ENCODE measurements around the gene APLP1.
"Not testable (repeated sequence)": the region's sequence is repeated elsewhere in the genome, so short reads cannot be mapped to it uniquely, and the experiment has no call there.

The APLP1 gene

GRCh38 chr19:35853038-35853756, 15.2 kb upstream of the APLP1 start:
- DNase-seq: no peak

- no peak for DNase-seq
These were observed 11.7 kb upstream of the APLP1 start, which contains the start of gene KIRREL2 for GRCh38 chr19:35856546-35857149. KIRREL2 (plus strand) TSS chr19:35856911; CDS start chr19:35857120, 209 bp downstream.

- no peak for DNase-seq
These were observed 10.1 kb upstream of the APLP1 start for GRCh38 chr19:35858311-35858710.

- DNase-seq: no peak
These were observed 9.0 kb upstream of the APLP1 start for GRCh38 chr19:35859414-35859813.

- DNase-seq: no peak
These were observed 7.9 kb upstream of the APLP1 start for GRCh38 chr19:35860436-35860817.

GRCh38 chr19:35860818-35861639, 7.3 kb upstream of the APLP1 start:
- DNase-seq: no peak

GRCh38 chr19:35861640-35862160, 6.7 kb upstream of the APLP1 start:
- DNase-seq: no peak

GRCh38 chr19:35862528-35862927, 5.8 kb upstream of the APLP1 start:
- no peak for DNase-seq

GRCh38 chr19:35863018-35863417, 5.4 kb upstream of the APLP1 start:
- no peak for DNase-seq

GRCh38 chr19:35868823-35869326, 501 bp downstream of the APLP1 start:
- no peak for DNase-seq

- DNase-seq: peak; percentile 78
These were observed 1.2 kb downstream of the APLP1 start for GRCh38 chr19:35869327-35870123.

- DNase-seq: not testable (repeated sequence)
These were observed 1.9 kb downstream of the APLP1 start for GRCh38 chr19:35870124-35870736.

- no peak for DNase-seq
These were observed 2.4 kb downstream of the APLP1 start for GRCh38 chr19:35870798-35871197.

GRCh38 chr19:35871611-35872010, 3.2 kb downstream of the APLP1 start:
- no peak for DNase-seq

- no peak for DNase-seq
These were observed 3.8 kb downstream of the APLP1 start for GRCh38 chr19:35872180-35872579.

- DNase-seq: no peak
These were observed 6.1 kb downstream of the APLP1 start for GRCh38 chr19:35874392-35874930.

GRCh38 chr19:35879068-35879467, 10.7 kb downstream of the APLP1 start:
- DNase-seq: no peak

GRCh38 chr19:35879770-35880317, 11.5 kb downstream of the APLP1 start:
- DNase-seq: no peak

GRCh38 chr19:35882114-35882832, 13.9 kb downstream of the APLP1 start:
- DNase-seq: peak; percentile 49

- no peak for DNase-seq
These were observed 15.5 kb downstream of the APLP1 start for GRCh38 chr19:35883882-35884281.
